Stimulated activated effector memory CD8-positive, alpha-beta T cell treated with anti-CD3 and anti-CD28 coated beads, Interleukin-12 subunit alpha, Interleukin-12 subunit beta, amount 100 ng/mL, for 72 hours (primary cell): Measurements from ENCODE around the gene HSD17B11.
A peak's percentile ranks its signal among the peaks of the same experiment; 100 is the strongest.
"Not testable (repeated sequence)": the region's sequence is repeated elsewhere in the genome, so short reads cannot be mapped to it uniquely, and the experiment has no call there.

Experiments
- ATAC-seq: fragments of 150-1000 bp; cut with Tn5 transposase; 2 replicates; pipeline ENCODE4 v1.10.0; 2021
- DNase-seq, 2 donors: peaks; one replicate each; pipeline ENCODE4 v3.0.0; 2021 to 2022; ENCODE audit warnings: low spot score in 2 of 2
- H3K27ac Mint-ChIP-seq: one replicate; pipeline ENCODE4 v1.8.0; 2022; ENCODE audit warnings: mild to moderate bottlenecking, mixed read lengths
- H3K36me3 Mint-ChIP-seq: one replicate; pipeline ENCODE4 v1.8.0; 2022; ENCODE audit warnings: mild to moderate bottlenecking, mixed read lengths
- H3K4me1 Mint-ChIP-seq: one replicate; pipeline ENCODE4 v1.8.0; 2022; ENCODE audit warnings: mixed read lengths
- H3K4me3 Mint-ChIP-seq: one replicate; pipeline ENCODE4 v1.8.0; 2022; ENCODE audit warnings: mild to moderate bottlenecking, mixed read lengths
- H3K9me3 Mint-ChIP-seq: one replicate; pipeline ENCODE4 v1.8.0; 2022; ENCODE audit warnings: mixed read lengths

Gene HSD17B11

GRCh38 chr4:87390891-87391575 lies at the start of gene HSD17B11:
Gene HSD17B11, minus strand, starts transcription at chr4:87391188. Its CDS starts 118 bp downstream, at chr4:87391070.
- Mint-ChIP-seq H3K4me3 (peak within 1 kb of the TSS; percentile 84), H3K27ac (peak within 1 kb of the TSS; percentile 91)
- peak; percentile 99 for ATAC-seq

GRCh38 chr4:87433342-87433741 lies 42.4 kb upstream of the HSD17B11 start:
- Mint-ChIP-seq H3K4me1 (peaks cover 19% of the 10 kb centered on the region), H3K36me3 (peaks cover 32% of the 10 kb centered on the region), H3K9me3 (no peaks in the 10 kb centered on the region), H3K27ac (no peak overlapping the region), H3K4me3 (no peak overlapping the region)
- no peak for DNase-seq
- ATAC-seq: no peak

More at GRCh38 chr4:87390891-87391575, at the start of gene HSD17B11:
- Mint-ChIP-seq H3K4me1 (peaks cover 37% of the 10 kb centered on the region), H3K36me3 (no peaks in the 10 kb centered on the region), H3K9me3 (no peaks in the 10 kb centered on the region)
- peak; percentile 54 to 86 for DNase-seq

- Mint-ChIP-seq H3K36me3 (no peaks in the 10 kb centered on the region), H3K9me3 (no peaks in the 10 kb centered on the region), H3K27ac (no peak overlapping the region), H3K4me1 (peaks cover 19% of the 10 kb centered on the region), H3K4me3 (no peak overlapping the region)
- no peak for ATAC-seq
- no peak for DNase-seq
Measured at GRCh38 chr4:87430038-87430437, 39.0 kb upstream of the HSD17B11 start.

GRCh38 chr4:87428979-87429378 lies 38.0 kb upstream of the HSD17B11 start:
- Mint-ChIP-seq H3K9me3 (no peaks in the 10 kb centered on the region), H3K36me3 (no peaks in the 10 kb centered on the region), H3K4me3 (no peak overlapping the region), H3K4me1 (peaks cover 20% of the 10 kb centered on the region), H3K27ac (no peak overlapping the region)
- no peak for ATAC-seq
- no peak for DNase-seq

- DNase-seq (no peak), ATAC-seq (no peak)
- Mint-ChIP-seq H3K4me3 (no peak overlapping the region), H3K36me3 (peaks cover 4% of the 10 kb centered on the region), H3K4me1 (peaks cover 28% of the 10 kb centered on the region), H3K9me3 (no peaks in the 10 kb centered on the region), H3K27ac (no peak overlapping the region)
Measured at GRCh38 chr4:87427518-87427868, 36.5 kb upstream of the HSD17B11 start.

- Mint-ChIP-seq H3K4me1 (peaks cover 33% of the 10 kb centered on the region), H3K4me3 (no peak overlapping the region), H3K27ac (no peak overlapping the region), H3K36me3 (peaks cover 9% of the 10 kb centered on the region), H3K9me3 (no peaks in the 10 kb centered on the region)
- ATAC-seq: no peak
- DNase-seq: no peak
Measured at GRCh38 chr4:87426865-87427517, 36.0 kb upstream of the HSD17B11 start.

- Mint-ChIP-seq H3K9me3 (no peaks in the 10 kb centered on the region), H3K4me3 (no peak overlapping the region), H3K27ac (no peak overlapping the region), H3K4me1 (peaks cover 30% of the 10 kb centered on the region), H3K36me3 (peaks cover 9% of the 10 kb centered on the region)
- no peak for ATAC-seq
- DNase-seq: no peak
Measured at GRCh38 chr4:87425711-87426110, 34.7 kb upstream of the HSD17B11 start.

- not testable (repeated sequence) for H3K36me3 Mint-ChIP-seq, DNase-seq, H3K9me3 Mint-ChIP-seq, H3K27ac Mint-ChIP-seq, ATAC-seq
- Mint-ChIP-seq H3K4me1 (peaks cover 17% of the 10 kb centered on the region), H3K4me3 (peak overlapping the region; percentile 98)
Measured at GRCh38 chr4:87424099-87424543, 33.1 kb upstream of the HSD17B11 start.

GRCh38 chr4:87423317-87424098 lies 32.5 kb upstream of the HSD17B11 start:
- H3K4me1 Mint-ChIP-seq: peaks cover 17% of the 10 kb centered on the region
- no peak for DNase-seq
- peak overlapping the region; percentile 98 for H3K4me3 Mint-ChIP-seq
- peaks cover 9% of the 10 kb centered on the region for H3K36me3 Mint-ChIP-seq
- ATAC-seq: no peak
- no peaks in the 10 kb centered on the region for H3K9me3 Mint-ChIP-seq
- peak overlapping the region; percentile 95 for H3K27ac Mint-ChIP-seq

- Mint-ChIP-seq H3K36me3 (peaks cover 9% of the 10 kb centered on the region), H3K4me1 (peaks cover 17% of the 10 kb centered on the region), H3K9me3 (no peaks in the 10 kb centered on the region), H3K4me3 (peak within 1 kb of the TSS; percentile 98), H3K27ac (peak within 1 kb of the TSS; percentile 95)
- ATAC-seq (peak; percentile 93), DNase-seq (peak; percentile 76 to 92)
Measured at GRCh38 chr4:87422104-87423052, 31.4 kb upstream of the HSD17B11 start, which contains the start of gene NUDT9. Gene NUDT9, plus strand, starts transcription at chr4:87422573. Its CDS starts 333 bp downstream, at chr4:87422906.

- ATAC-seq (no peak), DNase-seq (no peak)
- Mint-ChIP-seq H3K27ac (no peak overlapping the region), H3K36me3 (peaks cover 9% of the 10 kb centered on the region), H3K4me3 (no peak overlapping the region), H3K9me3 (no peaks in the 10 kb centered on the region), H3K4me1 (peaks cover 17% of the 10 kb centered on the region)
Measured at GRCh38 chr4:87420276-87420830, 29.4 kb upstream of the HSD17B11 start.

- Mint-ChIP-seq H3K27ac (no peak overlapping the region), H3K4me1 (peaks cover 17% of the 10 kb centered on the region), H3K36me3 (peaks cover 9% of the 10 kb centered on the region), H3K9me3 (no peaks in the 10 kb centered on the region), H3K4me3 (no peak overlapping the region)
- ATAC-seq (no peak), DNase-seq (no peak)
Measured at GRCh38 chr4:87419578-87420249, 28.7 kb upstream of the HSD17B11 start.

GRCh38 chr4:87418410-87418809 lies 27.4 kb upstream of the HSD17B11 start:
- peaks cover 11% of the 10 kb centered on the region for H3K4me1 Mint-ChIP-seq
- DNase-seq, H3K4me3 Mint-ChIP-seq, ATAC-seq, H3K36me3 Mint-ChIP-seq, H3K27ac Mint-ChIP-seq, H3K9me3 Mint-ChIP-seq: not testable (repeated sequence)

- no peak for DNase-seq
- no peak overlapping the region for H3K27ac Mint-ChIP-seq
- H3K36me3 Mint-ChIP-seq: no peaks in the 10 kb centered on the region
- no peak for ATAC-seq
- H3K4me1 Mint-ChIP-seq: peaks cover 3% of the 10 kb centered on the region
- no peaks in the 10 kb centered on the region for H3K9me3 Mint-ChIP-seq
- no peak overlapping the region for H3K4me3 Mint-ChIP-seq
Measured at GRCh38 chr4:87416965-87417364, 26.0 kb upstream of the HSD17B11 start.
